Spleen (tissue), 11 donors: ENCODE data around the gene ZBTB34. TPM values are rescaled to one million over a fixed set of nuclear protein-coding genes. Genes with fewer than 3 reads are reported as not detected.

Source experiments
- DNase-seq: peaks from one replicate; pipeline ENCODE4 v3.0.0-alpha.2; 2020
- H3K27ac ChIP-seq, 8 donors: fragments of 200-600 bp; sonication (generic) in 7 of 8; 1 replicate in 4 of 8; 2 replicates in 4 of 8; pipeline versions ENCODE4 v1.5.0 to v1.8.0; 2016 to 2021; ENCODE audit warnings: inconsistent platforms in 4 of 8, mild to moderate bottlenecking in 4 of 8, moderate library complexity in 1 of 8
- H3K27me3 ChIP-seq, 7 donors: fragments of 200-600 bp; sonication (generic) in 6 of 7; replicated peaks in 1 of 7; 1 replicate in 4 of 7; 2 replicates in 3 of 7; pipeline versions ENCODE4 v1.5.0 to v1.8.0; 2016 to 2021; ENCODE audit warnings: inconsistent platforms in 3 of 7, mild to moderate bottlenecking in 1 of 7
- H3K36me3 ChIP-seq, 6 donors: fragments of 200-600 bp; sonication (generic) in 5 of 6; 1 replicate in 4 of 6; 2 replicates in 2 of 6; pipeline versions ENCODE4 v1.5.0 to v1.8.0; 2016 to 2021; ENCODE audit warnings: inconsistent platforms in 2 of 6
- H3K4me1 ChIP-seq, 6 donors: fragments of 200-600 bp; sonication (generic) in 5 of 6; 1 replicate in 3 of 6; 2 replicates in 3 of 6; pipeline versions ENCODE4 v1.5.0 to v1.8.0; 2016 to 2021; ENCODE audit warnings: inconsistent platforms in 3 of 6
- H3K4me3 ChIP-seq, 8 donors: fragments of 200-600 bp; sonication (generic) in 7 of 8; 1 replicate in 4 of 8; 2 replicates in 4 of 8; pipeline versions ENCODE4 v1.5.0 to v1.8.0; 2016 to 2021; ENCODE audit warnings: inconsistent platforms in 4 of 8, mild to moderate bottlenecking in 4 of 8, moderate library complexity in 2 of 8
- H3K9me3 ChIP-seq, 8 donors: fragments of 200-600 bp; sonication (generic) in 7 of 8; 1 replicate in 4 of 8; 2 replicates in 4 of 8; pipeline versions ENCODE4 v1.5.0 to v1.8.0; 2016 to 2021; ENCODE audit warnings: inconsistent platforms in 4 of 8
- POLR2A ChIP-seq, 3 donors: fragments of 450-650 bp; IDR thresholded peaks; one replicate each; pipeline ENCODE4 v1.5.1; 2017; ENCODE audit warnings: antibody characterized with exemption in 3 of 3, mild to moderate bottlenecking in 1 of 3
- POLR2AphosphoS5 ChIP-seq, 3 donors: sonication (generic); formaldehyde crosslinking; IDR thresholded peaks; one replicate each; pipeline ENCODE4 v1.5.1; 2017; ENCODE audit warnings: antibody characterized with exemption in 3 of 3
- WGBS, 5 donors: extraction: QIAGEN DNeasy Blood & Tissue Kit in 3 of 5; methylation state at CpG; one replicate each; pipeline versions ENCODE4 v1.1.5 to v1.1.7; 2013 to 2018; 5-methylcytosine and 5-hydroxymethylcytosine counted together
- intact Hi-C: fragments of 100-400 bp; cut with DNase I; formaldehyde crosslinking; loops from one replicate; pipeline ENCODE4 v1.15.0; 2023; ENCODE audit warnings: low total_unique reads
- polyA plus RNA-seq, 3 donors: library from polyadenylated mRNA; stranded (reverse); fragments of 200-250 nt; gene quantifications; one replicate each; pipeline ENCODE4 v1.2.1, GENCODE V29; 2013
- total RNA-seq, 7 donors: library from RNA; depleted of rRNA in 3 of 7; stranded (reverse); fragments of >200 nt in 3 of 7; fragmentation: NEBNext Ultra II Directional in 4 of 7; extraction: Animal tissue kit (Norgen Biotek cat#: 25700) in 4 of 7; gene quantifications; one replicate each; pipeline versions ENCODE4 v1.1.0 to v1.2.1, GENCODE V29; 2016 to 2021
- TF ChIP-seq, protein P1 (sequence below), 11 experiments: fragments of 200-600 bp in 7 of 11; fragments of 450-650 bp in 4 of 11; sonication (generic) in 4 of 11; IDR thresholded peaks in 8 of 11; conservative IDR thresholded peaks in 3 of 11; 1 replicate in 7 of 11; 2 replicates in 4 of 11; pipeline versions ENCODE4 v1.4.0 to v1.8.0; 2016 to 2021; ENCODE audit warnings: antibody characterized with exemption in 11 of 11, inconsistent platforms in 4 of 11, mild to moderate bottlenecking in 1 of 11
- donor health status: healthy with polysubstance abuse.
- donor health status: DM: no; HTN: no; CAD: no; lungs with moderate emphysema.
- donor health status: DM: no; HTN: no; CAD: no.
- donor health status: Bipolar disorder and iron deficiency.
- donor health status: healthy.
- donor health status: DM: no; HTN: no; CAD: no.
- donor health status: DM: yes; HTN: yes; CAD: no.

ZBTB34 gene
- total and polyA plus RNA-seq, 10 donors = 2.1 to 28.9 (median 15.1) TPM

DNA sequence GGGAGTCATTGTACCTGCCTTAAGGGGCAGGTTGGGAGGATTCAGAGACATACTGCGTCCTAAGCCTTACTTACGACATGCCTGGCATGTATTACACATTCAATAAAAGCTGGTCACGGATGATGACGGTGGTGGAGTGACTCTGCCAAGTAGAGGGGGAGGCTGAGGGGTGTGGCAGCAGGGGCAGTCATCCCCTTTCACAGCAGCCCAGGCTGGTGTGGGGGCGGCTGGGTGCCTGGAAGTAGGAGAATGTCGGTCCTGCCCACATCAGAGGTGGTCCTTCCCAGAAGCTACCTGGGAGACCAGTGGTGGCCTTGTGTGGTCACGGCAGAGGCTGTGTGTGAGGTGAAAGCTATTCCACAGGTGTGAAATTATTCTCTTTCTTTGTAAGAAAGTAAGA, 8.9 kb downstream of the ZBTB34 start:
- DNase-seq = peak; percentile 58
- H3K27ac ChIP-seq = no peak overlapping the region
- no peaks in the 10 kb centered on the region for H3K27me3 ChIP-seq
- H3K9me3 ChIP-seq = no peaks in the 10 kb centered on the region
- H3K4me3 ChIP-seq = no peak overlapping the region
- peaks cover 0 to 81% (median 16%) of the 10 kb centered on the region in 6 donors for H3K4me1 ChIP-seq
- H3K36me3 ChIP-seq = peaks cover 0 to 53% (median 4%) of the 10 kb centered on the region in 6 donors
- WGBS, 5 donors = 83 to 92% (median 87%) methylated on average over 7 of the region's 7 CpGs
- intact Hi-C loops = no loop called here
- TF ChIP-seq, protein P1, sequence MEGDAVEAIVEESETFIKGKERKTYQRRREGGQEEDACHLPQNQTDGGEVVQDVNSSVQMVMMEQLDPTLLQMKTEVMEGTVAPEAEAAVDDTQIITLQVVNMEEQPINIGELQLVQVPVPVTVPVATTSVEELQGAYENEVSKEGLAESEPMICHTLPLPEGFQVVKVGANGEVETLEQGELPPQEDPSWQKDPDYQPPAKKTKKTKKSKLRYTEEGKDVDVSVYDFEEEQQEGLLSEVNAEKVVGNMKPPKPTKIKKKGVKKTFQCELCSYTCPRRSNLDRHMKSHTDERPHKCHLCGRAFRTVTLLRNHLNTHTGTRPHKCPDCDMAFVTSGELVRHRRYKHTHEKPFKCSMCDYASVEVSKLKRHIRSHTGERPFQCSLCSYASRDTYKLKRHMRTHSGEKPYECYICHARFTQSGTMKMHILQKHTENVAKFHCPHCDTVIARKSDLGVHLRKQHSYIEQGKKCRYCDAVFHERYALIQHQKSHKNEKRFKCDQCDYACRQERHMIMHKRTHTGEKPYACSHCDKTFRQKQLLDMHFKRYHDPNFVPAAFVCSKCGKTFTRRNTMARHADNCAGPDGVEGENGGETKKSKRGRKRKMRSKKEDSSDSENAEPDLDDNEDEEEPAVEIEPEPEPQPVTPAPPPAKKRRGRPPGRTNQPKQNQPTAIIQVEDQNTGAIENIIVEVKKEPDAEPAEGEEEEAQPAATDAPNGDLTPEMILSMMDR (IDR thresholded peaks at IDR 0.05 in 8 of 11, conservative IDR thresholded peaks at IDR 0.05 in 3 of 11) = no peak
- TF ChIP-seq POLR2AphosphoS5 (IDR thresholded peaks at IDR 0.05) = no peak
- no peak for TF ChIP-seq POLR2A (IDR thresholded peaks at IDR 0.05)

DNA sequence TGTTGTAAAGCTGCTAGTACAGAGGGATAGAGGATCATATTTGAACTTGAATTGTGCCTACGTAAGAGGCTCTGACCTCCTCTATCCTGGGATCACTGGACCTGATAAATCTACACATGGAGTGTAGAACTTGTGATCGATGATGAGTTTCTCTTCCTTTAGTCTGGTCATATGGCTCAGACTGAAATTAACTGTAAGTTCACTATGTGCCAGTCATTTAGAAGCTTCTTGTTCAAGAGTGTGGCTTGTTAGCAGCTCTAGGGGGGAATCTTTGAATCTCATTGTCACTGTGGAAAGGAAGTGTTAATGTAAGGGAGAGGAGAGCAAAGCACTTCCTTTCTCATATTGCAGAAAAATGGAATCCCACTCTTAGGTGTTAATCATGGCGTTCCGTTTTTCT, 12.1 kb downstream of the ZBTB34 start:
- Histone ChIP-seq H3K27me3 (no peaks in the 10 kb centered on the region), H3K4me3 (no peak overlapping the region), H3K9me3 (no peaks in the 10 kb centered on the region), H3K36me3 (peaks cover 0 to 29% (median 4%) of the 10 kb centered on the region in 6 donors), H3K27ac (peak overlapping the region in 2 of 8 donors; percentile 6 to 12), H3K4me1 (peaks cover 0 to 79% (median 14%) of the 10 kb centered on the region in 6 donors)
- TF ChIP-seq POLR2AphosphoS5 (IDR thresholded peaks at IDR 0.05) (no peak), POLR2A (IDR thresholded peaks at IDR 0.05) (no peak)
- TF ChIP-seq, protein P1 (IDR thresholded peaks at IDR 0.05 in 8 of 11, conservative IDR thresholded peaks at IDR 0.05 in 3 of 11) = no peak
- 56 to 75% (median 64%) methylated on average over 4 of the region's 4 CpGs for WGBS, 5 donors
- intact Hi-C loops = no loop called here
- no peak for DNase-seq

DNA sequence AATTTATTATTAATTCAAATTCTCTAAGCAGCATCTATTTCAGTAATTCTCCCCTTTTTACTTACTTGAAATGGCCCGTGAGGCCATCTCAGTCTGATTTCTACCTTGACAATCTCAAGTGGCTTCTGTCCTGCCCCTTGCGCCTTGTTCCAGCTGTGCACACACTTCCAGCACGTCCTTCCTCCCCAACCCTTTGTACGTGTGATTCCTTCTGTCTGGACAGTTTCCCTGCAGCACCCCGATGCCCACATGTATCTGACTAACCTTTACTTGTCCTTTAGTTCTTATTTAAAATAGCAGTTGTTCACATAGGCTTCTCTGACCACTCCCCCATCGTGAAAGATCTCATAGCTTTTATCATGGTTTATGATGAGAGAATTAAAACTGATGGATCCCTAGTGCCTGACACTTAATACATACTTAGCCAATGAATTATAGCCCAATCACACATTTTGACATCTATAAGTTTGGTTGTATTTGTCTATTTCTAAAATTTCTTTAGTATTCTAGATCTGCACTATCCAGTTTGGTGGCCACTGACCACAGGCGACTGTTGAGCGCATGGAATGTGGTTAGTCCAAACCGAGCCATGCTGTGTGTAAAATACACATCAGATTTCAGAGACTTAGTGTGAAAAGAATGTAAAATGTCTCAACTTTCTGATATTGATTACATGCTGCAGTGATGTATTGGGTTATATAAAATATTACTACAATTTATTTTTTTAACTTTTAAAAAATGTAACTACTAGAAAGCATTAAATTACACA, 14.3 kb downstream of the ZBTB34 start:
- intact Hi-C loops = no loop called here
- Histone ChIP-seq H3K4me3 (no peak overlapping the region), H3K4me1 (peaks cover 0 to 75% (median 8%) of the 10 kb centered on the region in 6 donors), H3K9me3 (no peaks in the 10 kb centered on the region), H3K27me3 (no peaks in the 10 kb centered on the region), H3K27ac (no peak overlapping the region), H3K36me3 (peaks cover 0 to 33% (median 6%) of the 10 kb centered on the region in 6 donors)
- WGBS, 5 donors = 70 to 79% (median 73%) methylated on average over 9 of the region's 9 CpGs
- DNase-seq = peak; percentile 17
- TF ChIP-seq, protein P1 (IDR thresholded peaks at IDR 0.05 in 8 of 11, conservative IDR thresholded peaks at IDR 0.05 in 3 of 11) = no peak
- TF ChIP-seq POLR2A (IDR thresholded peaks at IDR 0.05) = no peak
- no peak for TF ChIP-seq POLR2AphosphoS5 (IDR thresholded peaks at IDR 0.05)

DNA sequence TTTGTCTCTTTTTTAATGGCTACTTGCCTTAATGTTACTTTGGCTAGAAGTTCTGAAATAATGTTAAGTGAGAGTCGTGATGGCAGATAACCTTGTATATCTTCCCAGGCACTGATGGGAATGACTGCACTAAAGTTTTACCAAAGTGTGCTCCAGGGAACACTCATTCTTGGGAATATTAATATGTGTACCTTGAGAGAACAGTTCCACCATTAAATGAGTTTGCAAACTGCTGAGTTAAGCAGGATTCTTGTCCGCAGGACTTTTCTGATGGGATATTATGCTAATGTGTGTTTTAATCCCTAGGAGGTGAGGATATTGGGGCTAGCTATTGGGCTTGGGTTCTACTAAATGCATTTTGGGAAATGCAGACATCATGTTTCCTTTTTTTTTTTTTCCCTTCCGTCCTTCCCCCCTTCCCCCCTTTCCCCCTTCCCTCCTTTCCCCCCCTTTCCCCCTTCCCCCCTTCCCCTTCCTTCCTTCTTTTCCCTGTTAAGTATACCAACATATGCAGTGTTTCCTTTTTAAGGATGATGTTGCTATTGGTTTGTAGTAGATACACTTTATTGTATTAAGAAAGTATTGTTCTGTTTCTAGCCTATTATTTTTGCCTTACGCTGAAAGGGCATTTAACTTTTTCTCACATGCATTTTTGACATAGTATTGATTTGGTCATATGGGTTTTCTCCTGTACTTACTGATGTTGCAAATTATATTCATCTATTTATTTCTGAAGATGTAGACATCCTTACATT, 15.5 kb downstream of the ZBTB34 start:
- WGBS, 5 donors = 67 to 80% (median 74%) methylated on average over 4 of the region's 4 CpGs
- peaks cover 0 to 45% (median 18%) of the 10 kb centered on the region in 6 donors for H3K36me3 ChIP-seq
- peaks cover 0 to 66% (median 6%) of the 10 kb centered on the region in 6 donors for H3K4me1 ChIP-seq
- H3K9me3 ChIP-seq = no peaks in the 10 kb centered on the region
- intact Hi-C loops = no loop called here
- TF ChIP-seq POLR2AphosphoS5 (IDR thresholded peaks at IDR 0.05) = no peak
- TF ChIP-seq, protein P1 (IDR thresholded peaks at IDR 0.05 in 8 of 11, conservative IDR thresholded peaks at IDR 0.05 in 3 of 11) = no peak
- no peak for TF ChIP-seq POLR2A (IDR thresholded peaks at IDR 0.05)
- no peak overlapping the region for H3K27ac ChIP-seq
- no peak for DNase-seq
- H3K27me3 ChIP-seq = no peaks in the 10 kb centered on the region
- H3K4me3 ChIP-seq = no peak overlapping the region
